22Rv1 (cell line): Measurements from ENCODE around the gene CUX1.
A peak's percentile ranks its signal among the peaks of the same experiment; 100 is the strongest.

Source experiments
- H3K27ac ChIP-seq: fragments of 450-650 bp; 2 replicates; pipeline ENCODE4 v1.5.1; 2017
- ZFX ChIP-seq: fragments of 450-650 bp; IDR thresholded peaks from 2 replicates; pipeline ENCODE4 v1.6.1; 2017; ENCODE audit warnings: antibody characterized with exemption, borderline replicate concordance
- TF ChIP-seq, protein P1 (sequence below): fragments of 450-650 bp; IDR thresholded peaks from 2 replicates; pipeline ENCODE4 v1.5.1; 2017; ENCODE audit warnings: mild to moderate bottlenecking

CUX1 gene

DNA sequence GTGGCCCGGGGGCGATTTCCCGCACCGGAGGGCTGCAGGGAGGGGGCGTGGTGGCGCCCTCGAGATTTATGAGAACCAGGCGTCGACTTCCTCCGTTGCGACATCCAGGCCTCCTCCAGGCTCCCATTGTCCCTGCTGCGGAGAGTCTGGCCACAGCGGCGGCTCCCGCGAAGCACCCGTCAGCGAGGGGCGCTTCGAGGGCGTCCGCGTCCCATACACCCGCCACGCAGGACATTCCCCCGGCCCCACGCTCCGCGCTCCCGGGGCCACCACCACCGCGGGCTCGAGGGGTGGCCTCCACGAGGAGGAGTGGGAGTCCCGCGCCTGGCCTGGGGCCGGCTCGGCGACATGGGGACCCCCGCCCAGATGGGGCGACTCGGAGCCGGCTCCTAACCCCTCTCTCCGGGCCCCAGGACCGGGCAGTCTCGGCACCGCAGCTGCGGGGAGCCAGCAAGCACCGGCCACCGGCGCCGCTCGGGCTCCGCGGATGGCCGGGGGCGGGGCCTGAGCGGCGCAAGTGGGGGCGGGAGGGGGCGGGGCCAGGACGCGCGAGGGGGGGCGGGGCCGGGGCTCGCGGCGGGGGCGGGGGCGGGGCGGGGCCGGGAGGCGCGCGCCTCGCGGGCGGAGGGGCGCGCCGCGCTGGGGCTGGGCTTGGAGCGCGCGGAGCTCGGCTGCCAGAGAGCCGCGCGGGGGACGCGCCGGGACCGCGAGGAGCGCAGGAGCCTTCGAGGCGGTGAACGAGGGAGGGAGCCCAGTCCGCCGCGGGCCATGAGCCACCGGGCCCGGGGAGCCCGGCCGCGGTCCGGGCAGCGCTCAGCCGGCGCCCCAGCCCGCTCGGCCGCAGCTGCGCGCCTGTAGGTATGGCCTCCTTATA lies 469.0 kb downstream of the CUX1 start, which contains the start of gene SH2B2:
Gene SH2B2, plus strand, starts transcription at position 632 of the 874 bp plus-strand sequence. CDS start 13,683 bp downstream, outside the sequence.
- peak within 1 kb of the TSS; percentile 64 for H3K27ac ChIP-seq
- TF ChIP-seq ZFX: no peak
- TF ChIP-seq, protein P1, sequence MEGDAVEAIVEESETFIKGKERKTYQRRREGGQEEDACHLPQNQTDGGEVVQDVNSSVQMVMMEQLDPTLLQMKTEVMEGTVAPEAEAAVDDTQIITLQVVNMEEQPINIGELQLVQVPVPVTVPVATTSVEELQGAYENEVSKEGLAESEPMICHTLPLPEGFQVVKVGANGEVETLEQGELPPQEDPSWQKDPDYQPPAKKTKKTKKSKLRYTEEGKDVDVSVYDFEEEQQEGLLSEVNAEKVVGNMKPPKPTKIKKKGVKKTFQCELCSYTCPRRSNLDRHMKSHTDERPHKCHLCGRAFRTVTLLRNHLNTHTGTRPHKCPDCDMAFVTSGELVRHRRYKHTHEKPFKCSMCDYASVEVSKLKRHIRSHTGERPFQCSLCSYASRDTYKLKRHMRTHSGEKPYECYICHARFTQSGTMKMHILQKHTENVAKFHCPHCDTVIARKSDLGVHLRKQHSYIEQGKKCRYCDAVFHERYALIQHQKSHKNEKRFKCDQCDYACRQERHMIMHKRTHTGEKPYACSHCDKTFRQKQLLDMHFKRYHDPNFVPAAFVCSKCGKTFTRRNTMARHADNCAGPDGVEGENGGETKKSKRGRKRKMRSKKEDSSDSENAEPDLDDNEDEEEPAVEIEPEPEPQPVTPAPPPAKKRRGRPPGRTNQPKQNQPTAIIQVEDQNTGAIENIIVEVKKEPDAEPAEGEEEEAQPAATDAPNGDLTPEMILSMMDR: 0 out of 2 replicates have a peak, but pooled peaks have one; percentile 10

DNA sequence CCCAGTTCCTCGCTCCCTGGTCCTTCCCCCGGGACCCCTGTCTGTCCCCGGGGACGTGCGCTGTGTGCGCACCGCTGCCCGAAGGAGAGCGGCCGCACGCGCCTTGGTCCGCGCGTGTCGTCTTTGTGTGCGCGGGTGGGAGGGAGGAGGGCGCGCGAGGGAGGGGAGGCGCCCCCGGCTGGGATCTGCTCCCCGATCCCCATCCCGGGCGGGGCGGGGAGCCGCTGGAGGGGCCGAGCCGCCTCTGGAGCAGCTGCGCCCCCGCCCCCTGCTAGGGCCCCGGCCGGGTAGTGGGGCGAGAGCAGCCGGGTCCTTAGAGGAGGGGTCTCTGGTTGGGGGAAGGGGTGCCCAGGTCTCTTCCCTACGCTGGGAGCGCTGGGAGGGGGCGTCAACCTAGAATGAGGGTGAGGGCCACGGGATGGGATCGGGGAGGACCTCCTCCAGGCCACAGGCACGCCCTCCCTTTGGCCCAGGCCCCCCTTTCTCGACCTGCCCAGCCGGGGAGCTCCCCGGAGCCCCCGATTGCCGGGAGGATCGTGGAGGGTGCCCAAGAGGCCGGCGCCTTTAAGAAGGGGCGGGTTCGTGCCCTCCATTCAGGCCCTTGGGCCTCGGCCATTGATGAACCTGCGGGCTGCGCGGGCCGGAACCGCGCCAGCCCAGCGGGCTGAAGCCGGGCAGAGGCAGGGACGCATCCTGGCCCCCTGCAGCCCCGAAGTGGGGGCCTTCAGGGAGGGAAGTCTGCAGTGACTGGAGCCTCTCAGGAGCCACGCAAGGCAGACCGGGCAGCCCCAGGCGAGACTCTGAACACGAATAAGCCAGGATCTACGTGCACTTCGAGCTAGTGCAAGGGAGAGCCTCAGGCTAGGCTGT lies 469.9 kb downstream of the CUX1 start:
- peak overlapping the region; percentile 64 for H3K27ac ChIP-seq
- no peak for TF ChIP-seq ZFX
- TF ChIP-seq, protein P1: no peak

DNA sequence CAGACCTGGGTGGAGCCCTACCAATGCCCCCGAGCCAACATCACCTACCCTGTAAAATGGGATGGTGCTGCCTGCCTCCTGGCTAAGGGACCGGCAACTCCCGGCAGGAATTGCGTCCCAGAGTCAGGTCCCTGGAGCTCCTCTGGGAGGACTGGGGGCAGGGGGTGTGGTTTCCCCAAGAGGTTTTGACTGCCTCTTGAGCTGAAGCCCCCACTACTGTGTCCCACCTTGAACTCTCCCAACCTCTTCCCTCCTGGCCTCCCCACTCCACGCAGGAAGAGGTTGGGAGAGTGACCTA lies 470.5 kb downstream of the CUX1 start:
- peak overlapping the region; percentile 64 for H3K27ac ChIP-seq
- TF ChIP-seq, protein P1: no peak
- TF ChIP-seq ZFX: no peak

DNA sequence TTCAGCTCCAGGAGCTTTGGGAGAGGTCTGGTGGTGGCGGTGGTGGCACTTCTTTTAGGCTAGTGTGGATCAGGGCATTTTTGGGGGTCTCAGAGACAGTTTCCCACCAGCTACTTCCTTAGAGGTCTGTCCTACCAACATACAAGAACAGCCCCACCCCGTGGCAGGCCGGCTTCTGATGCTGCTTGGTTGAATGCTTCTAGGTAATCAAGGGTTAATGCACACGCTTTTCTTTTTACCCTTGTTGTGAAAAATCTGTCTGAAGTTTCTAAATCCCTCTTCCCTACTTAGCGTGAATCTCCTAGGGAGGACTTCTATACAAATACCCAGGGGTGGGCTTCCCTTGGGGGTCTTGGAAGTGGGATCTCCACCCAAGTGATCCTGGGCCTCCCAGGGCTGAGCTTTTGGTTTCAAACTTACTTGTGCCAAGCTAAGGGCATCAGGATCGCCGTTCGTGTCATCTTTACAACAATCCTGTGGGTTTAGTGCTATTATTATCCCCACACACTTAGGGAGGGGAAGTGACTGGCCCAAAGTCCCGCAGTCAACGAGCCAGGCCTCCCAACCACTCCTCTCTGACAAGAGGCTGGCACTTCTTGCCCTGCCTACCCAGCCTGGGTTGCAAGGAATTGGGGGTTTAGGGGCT lies 471.0 kb downstream of the CUX1 start:
- peak overlapping the region; percentile 64 for H3K27ac ChIP-seq
- TF ChIP-seq, protein P1: peak; percentile 46
- no peak for TF ChIP-seq ZFX

DNA sequence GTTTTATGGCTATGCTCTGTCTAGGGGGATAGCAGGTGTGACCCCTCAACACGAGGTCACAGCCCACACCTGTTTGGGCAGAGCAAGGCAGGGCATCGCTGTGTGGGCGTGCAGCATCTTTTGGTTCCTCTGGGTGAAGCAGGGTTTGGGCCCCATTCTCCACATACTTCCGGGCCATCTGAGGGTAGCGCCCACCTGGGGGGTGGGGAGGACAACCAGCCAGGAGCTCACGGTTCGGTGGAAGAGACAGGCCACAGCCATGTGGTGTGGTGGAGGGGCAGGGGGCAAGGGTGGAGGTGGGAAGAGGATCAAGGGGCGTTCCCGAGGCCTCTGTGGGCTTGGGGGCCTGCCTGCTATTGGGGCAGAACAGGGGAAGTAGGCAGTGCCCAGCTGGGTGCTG lies 471.6 kb downstream of the CUX1 start:
- H3K27ac ChIP-seq: peak overlapping the region; percentile 64; the same call in 1 of the 2 replicates
- no peak for TF ChIP-seq ZFX
- TF ChIP-seq, protein P1: no peak

DNA sequence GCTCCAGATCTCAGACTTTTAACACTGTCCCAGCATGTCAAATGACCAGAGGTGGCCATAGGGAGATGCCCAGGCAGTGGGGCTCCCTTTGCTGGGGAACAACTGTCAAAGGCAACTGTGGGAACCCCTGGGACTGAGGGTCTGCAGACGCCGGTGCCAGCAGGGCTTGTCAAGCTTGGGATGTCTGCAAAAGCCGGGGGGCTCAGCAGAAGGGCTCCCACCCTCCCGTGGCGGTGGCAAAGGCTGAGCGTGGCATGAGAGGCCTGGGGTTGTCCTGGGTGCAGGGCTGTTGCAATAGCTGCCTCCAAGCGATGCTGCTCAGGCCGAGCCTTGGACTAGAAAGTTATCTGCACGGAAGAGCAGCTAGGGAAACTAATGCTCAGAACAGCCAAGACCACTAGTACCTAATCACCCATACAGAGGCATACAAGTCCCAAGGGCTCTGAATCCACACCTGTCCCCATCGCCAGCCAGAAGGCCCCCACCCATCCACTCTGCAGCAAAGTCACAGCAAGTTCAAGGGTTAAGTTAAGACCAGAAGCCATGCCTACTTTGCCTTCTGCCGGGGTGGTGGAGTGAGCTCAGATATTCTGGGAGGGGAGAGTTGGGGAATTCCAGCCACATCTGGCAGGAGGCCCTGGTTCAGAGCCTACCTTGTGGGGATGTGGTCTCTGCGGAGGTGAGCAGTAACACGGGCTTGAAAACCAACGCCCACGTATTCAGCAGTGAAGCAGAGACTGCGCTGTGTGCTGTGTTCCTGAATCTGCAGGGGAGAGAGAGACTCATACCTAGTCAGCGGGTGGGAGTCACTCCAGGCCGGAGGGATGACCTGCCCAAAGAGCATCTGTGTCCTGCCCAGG lies 473.9 kb downstream of the CUX1 start:
- TF ChIP-seq, protein P1: no peak
- no peak for TF ChIP-seq ZFX
- no peak overlapping the region for H3K27ac ChIP-seq
